HEK293 (cell line): ENCODE data around the gene HIVEP2.

Experiments used
- REST ChIP-seq: fragments of 450-650 bp; formaldehyde crosslinking; IDR thresholded peaks from 2 replicates; pipeline ENCODE4 v1.5.1; 2016; ENCODE audit warnings: missing biosample characterization, missing genetic modification characterization
- ZNF341 ChIP-seq: fragments of 450-650 bp; formaldehyde crosslinking; IDR thresholded peaks from 2 replicates; pipeline ENCODE4; 2016; ENCODE audit warnings: low read depth, missing biosample characterization, missing genetic modification characterization
- ZNF558 ChIP-seq: fragments of 450-650 bp; formaldehyde crosslinking; IDR thresholded peaks from 2 replicates; pipeline ENCODE4 v1.5.1; 2016; ENCODE audit warnings: missing biosample characterization, missing genetic modification characterization
- TF ChIP-seq, protein P1 (sequence below): fragments of 450-650 bp; formaldehyde crosslinking; IDR thresholded peaks from 2 replicates; pipeline ENCODE4 v1.5.1; 2016; ENCODE audit warnings: missing biosample characterization, missing genetic modification characterization

- TF ChIP-seq REST (tag by site-specific recombination) (no peak), ZNF558 (tag by site-specific recombination) (no peak), ZNF341 (tag by site-specific recombination) (no peak)
- TF ChIP-seq, protein P1, sequence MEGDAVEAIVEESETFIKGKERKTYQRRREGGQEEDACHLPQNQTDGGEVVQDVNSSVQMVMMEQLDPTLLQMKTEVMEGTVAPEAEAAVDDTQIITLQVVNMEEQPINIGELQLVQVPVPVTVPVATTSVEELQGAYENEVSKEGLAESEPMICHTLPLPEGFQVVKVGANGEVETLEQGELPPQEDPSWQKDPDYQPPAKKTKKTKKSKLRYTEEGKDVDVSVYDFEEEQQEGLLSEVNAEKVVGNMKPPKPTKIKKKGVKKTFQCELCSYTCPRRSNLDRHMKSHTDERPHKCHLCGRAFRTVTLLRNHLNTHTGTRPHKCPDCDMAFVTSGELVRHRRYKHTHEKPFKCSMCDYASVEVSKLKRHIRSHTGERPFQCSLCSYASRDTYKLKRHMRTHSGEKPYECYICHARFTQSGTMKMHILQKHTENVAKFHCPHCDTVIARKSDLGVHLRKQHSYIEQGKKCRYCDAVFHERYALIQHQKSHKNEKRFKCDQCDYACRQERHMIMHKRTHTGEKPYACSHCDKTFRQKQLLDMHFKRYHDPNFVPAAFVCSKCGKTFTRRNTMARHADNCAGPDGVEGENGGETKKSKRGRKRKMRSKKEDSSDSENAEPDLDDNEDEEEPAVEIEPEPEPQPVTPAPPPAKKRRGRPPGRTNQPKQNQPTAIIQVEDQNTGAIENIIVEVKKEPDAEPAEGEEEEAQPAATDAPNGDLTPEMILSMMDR (tag by site-specific recombination): no peak
These were observed 43.4 kb downstream of the HIVEP2 start for GRCh38 chr6:142901611-142902010.
